ENCODE data around the gene SMAD6.

- TF ChIP-seq CTCF (IDR thresholded peaks at IDR 0.05; ENCODE audit: poor library complexity) (no peak), EZH2phosphoT487 (IDR thresholded peaks at IDR 0.05; ENCODE audit: low read depth, severe bottlenecking, unreplicated experiment) (no peak)
These were observed 40.2 kb downstream of the SMAD6 start for GRCh38 chr15:66742286-66742685.

All from hepatocyte (in vitro differentiated cells).